Activated CD4-positive, CD25-positive, alpha-beta regulatory T cell treated with anti-CD3 and anti-CD28 coated beads, Interleukin-2, amount 50 U/mL, for 24 hours (primary cell): ENCODE results near the gene SOX1.
A peak's percentile ranks its signal among the peaks of the same experiment; 100 is the strongest.

Source experiments
- ATAC-seq, 2 donors: fragments of 150-1000 bp; cut with Tn5 transposase; one replicate each; pipeline ENCODE4 v1.10.0; 2021; ENCODE audit warnings: mild to moderate bottlenecking in 1 of 2, moderate library complexity in 1 of 2

Gene SOX1

GRCh38 chr13:112059457-112060281, 7.3 kb upstream of the SOX1 start:
- ATAC-seq = no peak

- no peak for ATAC-seq
Observed at GRCh38 chr13:112060282-112060830, 6.6 kb upstream of the SOX1 start.

GRCh38 chr13:112060899-112061366, 6.0 kb upstream of the SOX1 start:
- no peak for ATAC-seq

DNA sequence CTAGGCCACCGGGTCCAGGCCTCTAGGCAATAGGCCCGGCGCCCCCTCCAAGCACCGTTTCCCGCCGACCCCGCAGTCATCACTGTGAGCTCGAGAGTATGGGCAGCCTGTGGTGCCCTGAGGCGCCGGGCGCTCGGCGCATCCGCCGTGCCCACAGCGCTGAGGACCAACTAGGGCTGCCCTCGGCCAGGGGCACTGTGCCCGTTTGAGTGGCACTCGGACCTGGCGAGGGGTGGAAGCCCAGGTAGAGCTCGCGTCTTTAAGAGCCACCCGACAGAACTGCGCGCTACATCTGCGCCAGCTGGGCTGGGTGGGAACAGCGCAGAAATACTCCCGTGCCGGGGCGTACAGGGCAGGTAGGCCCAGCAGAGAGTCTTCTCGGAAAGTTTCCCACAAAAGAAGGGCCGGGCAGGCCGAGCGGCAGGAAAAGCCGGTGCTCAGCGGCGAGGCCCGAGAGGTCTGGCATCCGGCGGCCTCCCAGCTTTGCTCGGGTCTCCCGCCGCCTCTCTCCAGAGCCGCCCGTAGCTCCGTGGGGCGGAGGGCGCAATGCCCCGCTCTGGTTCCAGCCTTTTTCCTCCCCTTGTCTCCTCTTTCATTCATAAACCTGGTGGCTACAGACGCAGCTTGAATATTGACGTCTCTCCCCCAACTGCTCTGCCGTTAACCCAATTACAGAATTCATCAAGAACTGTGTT, 5.4 kb upstream of the SOX1 start:
- ATAC-seq = no peak

DNA sequence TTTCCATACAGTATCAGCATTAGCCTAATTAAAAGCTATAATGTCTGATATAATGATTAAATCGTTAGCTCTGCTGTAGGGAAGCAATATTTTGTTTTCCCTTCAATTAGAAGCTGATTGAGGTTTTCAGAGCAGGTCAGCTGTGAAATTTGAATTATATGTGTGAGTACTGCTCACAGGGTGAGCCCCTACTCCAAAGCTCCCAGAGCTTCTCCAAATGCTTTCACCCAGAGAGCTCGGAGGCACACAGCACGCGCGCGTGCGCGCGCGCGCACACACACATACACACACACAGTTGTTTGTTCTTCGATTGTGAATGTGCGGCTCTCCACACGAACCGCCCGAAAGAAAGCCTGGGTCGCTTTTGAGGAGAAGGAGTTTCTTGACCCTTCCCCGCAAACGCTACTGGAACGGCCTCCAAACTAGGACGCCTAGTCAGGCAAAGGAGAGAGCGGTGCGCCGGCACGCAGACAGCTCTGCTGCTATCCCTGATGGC, 4.8 kb upstream of the SOX1 start:
- no peak for ATAC-seq

DNA sequence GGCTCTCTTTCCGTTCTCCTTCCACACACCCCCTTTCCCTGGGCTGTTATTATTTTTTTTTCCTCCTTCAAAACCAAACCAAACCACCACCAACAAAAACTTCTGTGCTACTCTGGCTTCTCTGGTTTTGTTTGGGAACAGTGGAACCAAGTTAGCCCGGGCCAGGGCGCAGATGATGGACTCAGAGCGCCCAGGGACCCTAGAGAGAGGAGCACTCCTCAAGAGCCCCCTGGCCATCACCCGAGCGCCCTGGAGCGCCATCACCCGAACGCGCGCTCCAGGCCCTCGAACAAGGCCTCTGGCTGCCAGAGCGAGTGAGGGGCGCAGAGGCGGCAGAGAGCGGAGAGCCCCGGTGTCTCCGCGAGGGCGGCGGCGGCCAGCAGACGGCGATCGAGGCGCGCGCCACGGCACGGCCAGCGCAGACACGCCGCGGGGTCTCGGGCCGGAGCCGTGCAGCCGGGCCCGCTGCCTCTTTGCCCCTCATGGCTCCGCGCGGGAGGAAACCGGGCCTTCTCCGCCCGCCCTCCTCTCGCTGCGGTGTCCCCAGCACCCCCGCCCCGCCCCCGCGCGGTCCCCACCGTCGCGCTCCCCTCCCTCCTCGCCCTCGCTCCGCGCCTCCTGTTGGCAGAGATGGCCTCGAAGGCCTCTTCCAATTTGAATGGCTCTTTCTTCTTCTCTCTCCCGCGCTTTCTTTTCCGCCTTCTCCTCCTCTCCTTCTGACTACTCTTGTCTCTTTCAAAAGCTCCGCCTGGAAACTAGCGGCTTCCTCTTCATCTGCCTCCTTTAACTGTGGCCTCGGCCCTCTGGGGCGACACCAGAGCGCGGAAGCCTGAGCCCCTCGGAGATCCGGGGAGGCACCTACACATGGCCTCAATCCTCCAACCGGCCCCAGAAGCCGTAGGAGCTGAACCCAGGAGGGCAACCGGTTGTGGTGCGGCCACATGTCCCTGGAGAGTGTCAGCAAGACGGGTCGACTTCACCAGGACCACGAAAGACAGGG, 4.1 kb upstream of the SOX1 start:
- ATAC-seq = no peak

DNA sequence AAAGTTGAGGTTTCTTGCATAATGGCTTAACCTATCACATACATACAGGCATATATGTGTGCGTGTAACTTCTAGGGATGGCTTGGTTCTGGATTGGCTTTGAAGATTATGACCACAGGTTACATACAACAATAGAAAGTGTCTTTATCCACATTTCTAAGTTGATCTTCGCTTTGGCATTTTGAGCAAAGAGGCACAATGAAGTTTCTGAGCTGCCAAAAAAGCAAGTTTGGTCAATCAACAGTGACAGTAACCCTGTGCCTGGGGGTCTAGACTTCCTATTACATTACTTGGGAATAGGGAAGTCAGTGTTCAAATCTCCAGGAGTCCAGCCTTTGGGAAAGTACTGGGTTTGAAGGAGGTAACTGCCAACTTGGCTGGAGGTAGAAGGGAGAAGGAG, 3.1 kb upstream of the SOX1 start:
- ATAC-seq = no peak

DNA sequence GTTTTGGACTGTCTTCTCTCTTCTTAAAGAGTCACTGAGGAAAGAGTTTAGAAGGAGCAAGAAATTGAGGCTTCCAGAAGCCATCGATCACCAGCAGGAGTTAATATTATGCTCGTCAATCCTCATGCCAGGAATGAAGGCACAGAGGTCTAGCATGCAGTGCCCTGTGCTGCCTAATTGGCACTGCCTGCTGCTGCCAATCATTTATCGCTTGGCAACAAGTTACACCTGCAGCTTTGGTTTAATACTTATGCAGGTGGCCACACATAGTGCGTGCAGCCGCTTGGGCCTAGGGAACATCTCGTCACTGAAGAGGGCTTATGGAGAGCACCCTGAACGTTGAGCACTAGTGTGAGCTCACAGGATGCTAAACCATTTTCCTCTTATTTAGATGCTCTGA, 2.7 kb upstream of the SOX1 start:
- no peak for ATAC-seq

DNA sequence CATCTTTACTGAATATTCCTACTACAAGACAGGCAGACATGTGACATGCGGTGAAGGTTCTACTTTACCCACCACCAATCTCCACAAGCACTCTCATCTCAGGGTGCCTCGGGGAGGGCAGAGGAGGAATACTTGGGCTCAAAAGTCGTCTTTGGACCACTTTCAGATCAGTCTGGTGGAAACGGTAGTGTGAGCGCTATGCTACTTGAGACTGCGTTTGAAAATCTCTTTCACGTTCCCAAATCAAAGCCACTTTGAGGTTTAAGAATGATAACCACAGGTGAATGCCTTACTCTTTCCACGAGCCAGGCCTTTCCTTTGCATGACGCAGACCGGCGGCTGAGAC, 1.5 kb upstream of the SOX1 start:
- ATAC-seq = no peak

DNA sequence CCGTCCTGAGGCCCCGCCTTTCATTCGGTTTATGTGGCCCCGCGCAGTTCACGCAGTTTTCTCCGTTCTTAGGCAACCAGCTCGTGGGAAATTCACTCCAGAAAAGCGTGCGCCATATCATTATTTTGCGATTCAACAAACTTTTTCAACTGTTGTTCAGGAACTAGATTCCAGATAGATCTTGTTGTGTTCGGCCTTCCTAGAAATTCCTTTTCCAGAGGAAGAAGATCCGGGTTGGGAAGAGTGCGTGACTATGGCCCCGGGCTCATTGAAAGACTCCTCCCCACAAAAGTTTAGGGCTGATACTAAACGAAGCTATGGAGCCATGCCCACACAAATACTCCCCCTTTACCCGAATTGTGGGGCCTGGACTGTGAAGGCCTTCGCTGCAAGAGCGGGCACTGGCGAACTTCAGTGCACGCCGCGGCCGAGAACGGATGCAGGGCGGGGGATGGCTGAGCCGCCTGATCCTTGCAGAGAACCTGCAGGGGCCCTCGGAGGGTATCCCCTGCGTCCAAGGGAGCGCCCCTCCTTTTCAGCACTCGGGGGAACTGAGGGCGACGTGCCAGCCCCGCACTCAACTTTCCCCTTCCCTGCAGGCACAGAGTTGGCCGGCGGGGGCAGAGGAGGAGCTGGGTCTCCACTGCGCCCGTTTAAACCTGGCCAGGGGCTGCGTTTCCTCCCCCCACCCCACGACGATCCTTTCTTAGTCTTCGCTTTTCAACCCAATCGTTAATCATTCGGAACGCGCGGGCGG, 904 bp upstream of the SOX1 start:
- no peak for ATAC-seq

GRCh38 chr13:112066624-112067004, 335 bp upstream of the SOX1 start:
- peak in 1 of 2 donors; percentile 67 for ATAC-seq

DNA sequence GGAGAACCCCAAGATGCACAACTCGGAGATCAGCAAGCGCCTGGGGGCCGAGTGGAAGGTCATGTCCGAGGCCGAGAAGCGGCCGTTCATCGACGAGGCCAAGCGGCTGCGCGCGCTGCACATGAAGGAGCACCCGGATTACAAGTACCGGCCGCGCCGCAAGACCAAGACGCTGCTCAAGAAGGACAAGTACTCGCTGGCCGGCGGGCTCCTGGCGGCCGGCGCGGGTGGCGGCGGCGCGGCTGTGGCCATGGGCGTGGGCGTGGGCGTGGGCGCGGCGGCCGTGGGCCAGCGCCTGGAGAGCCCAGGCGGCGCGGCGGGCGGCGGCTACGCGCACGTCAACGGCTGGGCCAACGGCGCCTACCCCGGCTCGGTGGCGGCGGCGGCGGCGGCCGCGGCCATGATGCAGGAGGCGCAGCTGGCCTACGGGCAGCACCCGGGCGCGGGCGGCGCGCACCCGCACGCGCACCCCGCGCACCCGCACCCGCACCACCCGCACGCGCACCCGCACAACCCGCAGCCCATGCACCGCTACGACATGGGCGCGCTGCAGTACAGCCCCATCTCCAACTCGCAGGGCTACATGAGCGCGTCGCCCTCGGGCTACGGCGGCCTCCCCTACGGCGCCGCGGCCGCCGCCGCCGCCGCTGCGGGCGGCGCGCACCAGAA, 1.1 kb downstream of the SOX1 start:
- no peak for ATAC-seq

GRCh38 chr13:112068540-112069060, 1.7 kb downstream of the SOX1 start:
- ATAC-seq = no peak

- no peak for ATAC-seq
Observed at GRCh38 chr13:112069061-112069844, 2.3 kb downstream of the SOX1 start.

DNA sequence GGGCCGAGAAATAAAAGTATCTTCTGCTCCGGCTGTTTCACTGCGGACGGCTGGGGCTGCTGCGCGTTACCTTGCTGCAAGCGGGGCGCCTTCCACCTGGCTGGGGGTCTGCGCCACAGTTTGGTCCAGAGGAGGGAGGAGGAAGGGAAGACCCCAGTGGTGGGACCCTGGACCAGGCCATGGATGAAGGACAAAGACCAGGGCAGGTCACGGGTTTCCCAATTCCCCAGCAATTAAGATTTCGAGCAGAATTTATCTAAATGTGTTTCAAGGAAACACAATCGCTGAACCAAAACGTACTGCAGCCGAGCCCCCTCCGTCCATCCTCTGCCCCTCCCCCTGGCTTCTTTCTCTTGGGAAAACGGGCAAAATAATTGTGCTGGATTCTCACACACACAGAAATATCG, 2.9 kb downstream of the SOX1 start:
- no peak for ATAC-seq

GRCh38 chr13:112071102-112071722, 4.3 kb downstream of the SOX1 start:
- no peak for ATAC-seq

DNA sequence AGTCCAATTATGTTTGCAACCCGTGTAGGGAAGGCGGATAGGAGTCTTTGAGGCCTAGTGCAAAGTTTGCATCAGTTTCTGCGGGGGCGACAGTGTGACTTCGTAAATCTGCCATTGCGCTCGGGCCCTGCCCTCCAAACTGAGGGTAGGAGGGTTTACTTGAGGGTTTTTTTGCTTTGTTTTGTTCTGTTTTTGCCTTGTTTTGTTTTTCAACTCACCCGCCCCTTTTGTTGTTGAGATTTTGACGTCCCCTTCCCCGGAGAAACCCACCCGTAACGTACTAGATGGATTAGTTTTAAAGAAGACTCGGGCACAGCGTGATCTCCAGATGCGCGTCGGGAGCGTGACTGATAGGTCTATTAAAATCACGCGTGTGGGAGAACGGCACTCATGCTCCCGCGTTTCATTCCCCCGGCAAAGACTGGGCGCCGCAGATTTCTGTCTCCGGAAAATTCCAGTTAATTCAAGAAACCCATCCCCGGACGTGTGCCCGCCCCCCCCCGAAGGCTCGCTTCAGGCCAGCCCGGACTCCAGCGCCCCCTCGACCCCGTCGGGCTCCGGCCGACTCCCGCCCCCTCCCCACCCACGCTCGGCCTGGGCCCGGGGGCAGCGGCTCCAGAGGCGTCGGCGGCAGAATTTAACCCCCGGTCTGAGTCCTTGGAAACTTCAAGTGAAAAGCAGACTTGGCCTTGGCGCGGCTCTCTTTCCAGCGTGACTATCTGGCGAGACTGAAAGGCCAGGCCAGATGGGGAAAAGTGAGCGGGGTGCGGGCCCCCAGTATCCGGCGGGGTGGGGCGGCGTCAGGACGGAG, 5.0 kb downstream of the SOX1 start:
- ATAC-seq = no peak

GRCh38 chr13:112072534-112073244, 5.7 kb downstream of the SOX1 start:
- ATAC-seq = no peak
